NT2/D1 (cell line): Measurements from ENCODE around the gene FRK.
A peak's percentile ranks its signal among the peaks of the same experiment; 100 is the strongest.
"Not testable (repeated sequence)": the region's sequence is repeated elsewhere in the genome, so short reads cannot be mapped to it uniquely, and the experiment has no call there.

Experiments used
- DNase-seq: peaks from one replicate; pipeline ENCODE4 v3.0.0-alpha.2; 2011; ENCODE audit warnings: low read depth, low spot score
- H3K27me3 ChIP-seq: 2 replicates; pipeline ENCODE4 v1.6.0; 2011; ENCODE audit warnings: mild to moderate bottlenecking; ENCODE audit not compliant: insufficient read length, insufficient read depth
- H3K36me3 ChIP-seq: 2 replicates; pipeline ENCODE4 v1.6.1; 2011; ENCODE audit warnings: mild to moderate bottlenecking, low read length, mixed read lengths; ENCODE audit not compliant: insufficient read depth, insufficient read length
- H3K4me1 ChIP-seq: 2 replicates; pipeline ENCODE4 v1.5.1; 2011; ENCODE audit not compliant: insufficient read depth, insufficient read length
- H3K4me3 ChIP-seq: 2 replicates; pipeline ENCODE4 v1.5.1; 2011; ENCODE audit warnings: low read depth; ENCODE audit not compliant: insufficient read length
- H3K9ac ChIP-seq: 2 replicates; pipeline ENCODE4 v1.6.0; 2011; ENCODE audit warnings: low read depth; ENCODE audit not compliant: insufficient read length
- H3K9me3 ChIP-seq: 2 replicates; pipeline ENCODE4 v1.5.1; 2011; ENCODE audit warnings: mild to moderate bottlenecking, low read length; ENCODE audit not compliant: insufficient read depth
- SUZ12 ChIP-seq: IDR thresholded peaks from 2 replicates; pipeline ENCODE4 v1.6.1; 2011; ENCODE audit not compliant: insufficient read length, insufficient read depth; ENCODE audit errors: extremely low read depth
- YY1 ChIP-seq: IDR thresholded peaks from 2 replicates; pipeline ENCODE4 v1.6.1; 2011; ENCODE audit not compliant: insufficient read length, insufficient read depth
- ZNF274 ChIP-seq: IDR thresholded peaks from 2 replicates; pipeline ENCODE4 v1.6.1; 2011; ENCODE audit warnings: mild to moderate bottlenecking, low read depth, low read length

FRK gene

GRCh38 chr6:116101302-116101718, 40.6 kb upstream of the FRK start:
- Histone ChIP-seq H3K4me1 (no peaks in the 10 kb centered on the region), H3K9ac (peak overlapping the region; percentile 94), H3K4me3 (peak overlapping the region; percentile 82)

GRCh38 chr6:116100419-116101301, 40.0 kb upstream of the FRK start, which contains the start of gene NT5DC1:
Gene NT5DC1, plus strand, starts transcription at chr6:116100853. Its CDS starts 78 bp downstream, at chr6:116100931.
- H3K27me3 ChIP-seq = no peaks in the 10 kb centered on the region
- H3K4me3 ChIP-seq = peak within 1 kb of the TSS; percentile 82
- no peaks in the 10 kb centered on the region for H3K4me1 ChIP-seq
- peak; percentile 58 for DNase-seq
- H3K9me3 ChIP-seq = peaks cover 11% of the 10 kb centered on the region
- H3K9ac ChIP-seq = peak within 1 kb of the TSS; percentile 94
- no peak for TF ChIP-seq SUZ12
- TF ChIP-seq YY1 = no peak
- peaks cover 5% of the 10 kb centered on the region for H3K36me3 ChIP-seq

More at GRCh38 chr6:116101302-116101718, 40.6 kb upstream of the FRK start:
- DNase-seq = no peak
- H3K36me3 ChIP-seq = peaks cover 5% of the 10 kb centered on the region
- no peaks in the 10 kb centered on the region for H3K27me3 ChIP-seq
- H3K9me3 ChIP-seq = peaks cover 4% of the 10 kb centered on the region
- TF ChIP-seq SUZ12 (no peak), ZNF274 (no peak), YY1 (no peak)

GRCh38 chr6:116099036-116099435, 38.3 kb upstream of the FRK start:
- no peak for DNase-seq
- peaks cover 15% of the 10 kb centered on the region for H3K9me3 ChIP-seq
- H3K4me3 ChIP-seq = no peak overlapping the region
- no peaks in the 10 kb centered on the region for H3K27me3 ChIP-seq
- H3K9ac ChIP-seq = no peak overlapping the region
- peaks cover 4% of the 10 kb centered on the region for H3K36me3 ChIP-seq
- TF ChIP-seq ZNF274 = no peak
- TF ChIP-seq SUZ12 = no peak
- no peak for TF ChIP-seq YY1
- H3K4me1 ChIP-seq = no peaks in the 10 kb centered on the region

GRCh38 chr6:116096979-116097816, 36.5 kb upstream of the FRK start:
- no peak for DNase-seq
- no peaks in the 10 kb centered on the region for H3K36me3 ChIP-seq
- H3K4me3 ChIP-seq = no peak overlapping the region
- TF ChIP-seq YY1 (no peak), ZNF274 (no peak), SUZ12 (no peak)
- H3K9ac ChIP-seq = no peak overlapping the region
- peaks cover 15% of the 10 kb centered on the region for H3K9me3 ChIP-seq
- no peaks in the 10 kb centered on the region for H3K4me1 ChIP-seq
- H3K27me3 ChIP-seq = no peaks in the 10 kb centered on the region

GRCh38 chr6:116096048-116096759, 35.5 kb upstream of the FRK start:
- H3K4me1 ChIP-seq, H3K27me3 ChIP-seq, H3K9ac ChIP-seq, DNase-seq, H3K4me3 ChIP-seq, H3K36me3 ChIP-seq: not testable (repeated sequence)
- H3K9me3 ChIP-seq = peaks cover 15% of the 10 kb centered on the region

- Histone ChIP-seq H3K4me3 (no peak overlapping the region), H3K9me3 (peaks cover 15% of the 10 kb centered on the region), H3K4me1 (no peaks in the 10 kb centered on the region), H3K36me3 (no peaks in the 10 kb centered on the region), H3K9ac (no peak overlapping the region), H3K27me3 (no peaks in the 10 kb centered on the region)
- no peak for DNase-seq
- no peak for TF ChIP-seq SUZ12
- TF ChIP-seq YY1 = no peak
- TF ChIP-seq ZNF274 = no peak
Observed at GRCh38 chr6:116094041-116094440, 33.4 kb upstream of the FRK start.

GRCh38 chr6:116090251-116090650, 29.6 kb upstream of the FRK start:
- no peak for DNase-seq
- no peaks in the 10 kb centered on the region for H3K27me3 ChIP-seq
- no peaks in the 10 kb centered on the region for H3K36me3 ChIP-seq
- peaks cover under 1% of the 10 kb centered on the region; the same call in 1 of the 2 replicates for H3K9me3 ChIP-seq
- H3K9ac ChIP-seq = no peak overlapping the region
- TF ChIP-seq YY1 (no peak), SUZ12 (no peak), ZNF274 (no peak)
- H3K4me3 ChIP-seq = no peak overlapping the region
- H3K4me1 ChIP-seq = no peaks in the 10 kb centered on the region
